ENCODE results near the gene WT1.
"Not testable (repeated sequence)": the region's sequence is repeated elsewhere in the genome, so short reads cannot be mapped to it uniquely, and the experiment has no call there.

WT1 gene

DNA sequence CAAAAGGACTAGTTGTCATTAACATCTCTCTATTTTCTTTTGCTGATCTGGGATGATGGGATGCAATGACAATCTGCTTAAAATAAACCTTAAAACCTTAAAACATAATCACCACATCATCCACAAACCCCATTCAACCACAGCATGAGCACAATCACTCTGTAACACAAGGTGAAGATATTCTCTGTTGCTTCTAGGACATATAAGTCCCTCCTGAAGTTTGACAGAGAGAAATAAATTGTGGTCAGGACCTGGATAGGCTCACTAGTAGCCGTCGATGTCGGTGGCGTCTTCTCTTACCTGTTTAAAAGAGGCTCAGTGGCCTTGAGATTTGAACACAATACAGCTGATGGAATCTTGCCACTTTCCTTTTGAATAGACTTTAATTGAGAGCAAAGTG is 47.9 kb downstream of the WT1 start:
- DNase-seq (ENCODE audit: low read depth in 3 of 3): no peak

DNA sequence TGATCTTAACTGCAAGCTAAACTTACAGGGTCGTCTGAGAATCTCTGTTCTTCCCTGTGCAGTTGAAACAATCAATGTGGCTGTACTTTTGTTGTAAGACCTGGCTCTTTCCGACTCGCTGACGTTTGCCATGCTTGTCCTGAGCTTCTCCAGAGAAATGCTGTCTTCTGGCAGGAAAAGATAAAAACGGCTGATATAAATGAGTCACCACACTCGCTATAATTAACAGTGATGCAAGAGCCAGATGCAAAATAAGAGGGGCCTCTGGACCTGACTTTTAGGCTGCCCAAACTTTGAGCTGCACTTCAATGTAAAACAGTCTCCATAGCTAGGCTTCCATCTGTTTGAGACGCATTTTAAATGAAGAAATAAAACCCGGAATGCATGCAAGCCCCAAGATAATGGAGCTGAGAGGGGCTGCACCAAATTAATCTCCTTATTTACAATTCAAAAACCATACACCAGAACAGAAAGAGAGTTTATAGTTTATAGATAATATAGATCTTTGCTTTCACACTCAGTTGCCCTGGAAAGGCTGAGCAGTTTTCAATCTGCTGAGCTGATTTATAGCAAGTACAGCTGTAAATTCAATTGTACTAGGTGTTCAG is 48.5 kb downstream of the WT1 start:
- no peak for DNase-seq (ENCODE audit: low read depth in 3 of 3)

- no peak for DNase-seq (ENCODE audit: low read depth in 3 of 3)
These were observed 49.3 kb downstream of the WT1 start for GRCh38 chr11:32385998-32386397.

DNA sequence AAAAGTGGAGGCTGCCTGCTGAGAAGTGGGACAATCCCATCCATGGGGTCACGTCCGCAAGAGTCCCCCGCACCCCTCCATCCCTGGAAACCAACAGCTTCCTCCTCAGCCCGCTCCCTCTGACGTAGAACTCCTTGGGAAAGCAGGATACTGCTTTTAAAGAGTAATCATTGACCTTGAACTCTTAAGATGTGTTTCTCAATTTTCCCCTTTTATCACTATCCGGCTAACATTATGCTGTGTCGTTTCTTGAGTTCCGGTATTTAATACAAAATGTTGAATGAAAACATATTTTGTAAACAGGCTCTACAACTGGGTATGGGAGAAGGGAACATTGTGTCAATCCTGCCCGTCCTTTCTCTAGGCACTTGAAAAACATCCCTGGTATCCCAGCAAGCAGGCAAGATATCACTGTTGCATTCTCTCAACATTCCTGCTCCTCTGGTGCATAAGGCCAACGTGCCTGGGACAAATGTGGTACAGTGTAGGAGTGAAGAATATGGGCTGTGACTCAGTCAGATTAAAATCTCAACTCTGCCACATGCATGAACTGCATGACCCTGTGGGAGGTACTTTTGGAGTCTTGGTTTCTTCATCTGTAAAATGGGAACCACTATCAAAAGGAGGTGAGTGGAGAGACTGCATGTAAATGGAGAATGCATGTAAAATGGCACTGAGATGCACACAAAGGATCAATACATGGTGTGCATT is 52.8 kb downstream of the WT1 start:
- DNase-seq (ENCODE audit: low read depth in 3 of 3): no peak

GRCh38 chr11:32381179-32381578 is 54.2 kb downstream of the WT1 start:
- no peak for DNase-seq (ENCODE audit: low read depth in 3 of 3)

DNA sequence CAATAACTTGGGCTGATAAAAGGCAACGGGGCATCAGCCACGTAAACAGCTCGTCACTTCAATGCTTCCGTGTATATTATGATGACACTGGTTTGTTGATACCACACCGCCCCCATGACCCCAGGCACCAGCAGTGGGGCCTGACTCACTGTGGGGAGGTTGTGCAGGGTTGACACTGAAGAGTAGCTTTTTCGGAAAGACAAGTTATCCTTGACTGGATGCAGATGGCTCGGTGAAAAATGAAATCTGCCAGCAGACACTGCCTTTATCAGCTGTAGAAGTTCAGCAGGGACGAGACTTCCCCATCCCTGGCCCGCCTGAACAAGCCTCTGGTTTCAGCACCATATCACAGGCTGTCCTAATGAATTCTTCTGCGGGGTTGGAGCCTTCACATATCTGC is 55.6 kb downstream of the WT1 start:
- no peak for DNase-seq (ENCODE audit: low read depth in 3 of 3)

GRCh38 chr11:32375826-32376225 is 59.5 kb downstream of the WT1 start:
- no peak for DNase-seq (ENCODE audit: low read depth in 3 of 3)

DNA sequence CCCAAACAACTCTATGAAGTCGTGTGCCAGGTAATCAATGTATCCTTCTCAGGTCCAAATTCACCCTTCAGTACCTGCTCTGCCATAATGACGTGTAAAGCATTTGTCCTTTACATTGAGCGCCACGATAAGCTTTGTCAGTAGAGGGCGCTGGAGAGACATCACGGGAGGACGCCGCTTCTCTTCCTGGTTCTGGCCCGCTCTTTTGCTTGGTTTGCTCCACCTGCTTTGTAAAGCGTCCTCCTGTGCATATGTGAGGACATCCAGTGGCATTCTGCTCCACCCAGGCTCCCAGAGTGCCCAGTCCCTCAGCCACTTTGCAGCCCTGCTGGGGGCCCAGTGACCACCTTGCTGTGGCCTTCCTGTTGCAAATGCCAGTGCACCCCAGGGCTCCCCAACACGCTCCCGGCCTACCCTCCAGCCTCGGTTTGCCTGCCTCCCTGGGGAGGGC is 61.1 kb downstream of the WT1 start:
- DNase-seq (ENCODE audit: low read depth in 3 of 3): no peak

DNA sequence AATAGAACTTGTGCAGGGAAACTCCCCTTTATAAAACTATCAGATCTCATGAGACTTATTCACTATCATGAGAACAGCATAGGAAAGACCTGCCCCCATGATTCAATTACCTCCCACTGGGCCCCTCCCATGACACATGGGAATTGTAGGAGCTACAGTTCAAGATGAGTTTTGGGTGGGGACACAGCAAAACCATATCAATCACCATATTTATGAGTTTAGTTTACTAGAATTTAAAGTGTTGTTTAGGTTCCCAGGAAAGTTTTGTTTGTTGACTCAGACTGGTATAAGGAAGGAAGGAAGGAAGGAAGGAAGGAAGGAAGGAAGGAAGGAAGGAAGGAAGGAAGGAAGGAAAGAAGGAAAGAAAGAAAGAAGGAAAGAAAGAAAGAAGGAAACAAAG is 65.4 kb downstream of the WT1 start:
- DNase-seq (ENCODE audit: low read depth in 3 of 3): not testable (repeated sequence)

- DNase-seq (ENCODE audit: low read depth in 3 of 3): no peak
These were observed 68.7 kb downstream of the WT1 start for GRCh38 chr11:32366666-32367065.

DNA sequence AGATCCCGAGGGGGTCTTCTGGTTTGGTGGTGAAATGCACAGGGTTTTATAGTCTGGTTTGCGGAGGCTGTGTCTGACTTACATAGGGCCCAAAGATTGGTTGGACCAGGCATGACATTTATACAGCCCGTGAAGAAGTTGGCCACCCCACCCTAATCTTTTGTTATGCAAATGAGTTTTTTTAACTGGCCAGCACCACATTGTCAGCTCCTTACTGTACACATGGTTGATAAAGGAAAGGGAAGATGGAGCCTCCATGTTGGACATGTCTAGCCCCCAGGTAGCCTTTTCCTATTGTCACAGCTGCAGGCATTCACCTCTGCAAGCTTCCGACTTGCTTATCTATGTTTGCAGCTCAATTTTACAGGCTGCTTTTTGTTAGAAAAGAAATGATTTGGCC is 70.1 kb downstream of the WT1 start:
- DNase-seq (ENCODE audit: low read depth in 3 of 3): no peak

- no peak for DNase-seq (ENCODE audit: low read depth in 3 of 3)
These were observed 76.6 kb downstream of the WT1 start for GRCh38 chr11:32358729-32359128.

- no peak for DNase-seq (ENCODE audit: low read depth in 3 of 3)
These were observed 81.5 kb downstream of the WT1 start for GRCh38 chr11:32353884-32354283.

DNA sequence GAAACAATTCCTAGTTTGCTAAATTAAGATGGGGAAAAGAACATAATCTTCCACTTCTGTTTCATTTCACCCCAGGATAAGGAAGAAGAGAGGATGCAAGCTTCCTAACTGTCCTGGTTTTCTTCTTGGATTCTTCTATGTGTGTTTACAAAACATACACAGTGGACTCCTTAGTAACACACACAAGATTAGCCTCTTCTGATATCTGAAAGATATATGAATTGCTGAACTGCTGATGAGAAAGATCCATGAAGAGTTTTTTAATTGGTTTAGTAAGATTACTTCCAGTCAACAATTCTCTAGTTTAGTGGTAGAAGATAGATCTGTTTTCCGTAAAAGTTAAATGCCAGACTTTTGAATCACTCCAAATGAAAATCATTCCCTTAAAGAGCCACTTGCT is 86.8 kb downstream of the WT1 start:
- no peak for DNase-seq (ENCODE audit: low read depth in 3 of 3)

DNA sequence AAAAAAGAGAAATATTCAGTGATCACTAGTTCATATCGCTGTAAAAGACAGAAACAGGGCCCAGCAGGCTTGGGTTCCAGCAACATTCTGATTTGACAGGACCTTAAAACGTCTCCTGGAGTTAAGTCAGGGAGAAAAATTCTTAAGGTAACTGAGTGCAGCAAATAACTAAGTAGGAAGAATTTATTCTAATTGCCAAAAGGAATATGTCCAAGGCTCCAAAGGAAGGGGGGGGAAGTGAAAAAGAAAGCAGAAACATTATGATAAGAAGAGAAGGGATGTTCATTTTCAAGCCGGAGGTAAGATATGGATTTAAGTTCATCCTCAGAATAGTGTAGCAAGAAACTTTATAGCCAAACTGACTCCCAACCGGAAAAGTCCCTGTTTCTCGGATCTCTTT is 90.4 kb downstream of the WT1 start:
- no peak for DNase-seq (ENCODE audit: low read depth in 3 of 3)

GRCh38 chr11:32343325-32344008 is 91.9 kb downstream of the WT1 start:
- no peak for DNase-seq (ENCODE audit: low read depth in 3 of 3)

- no peak for DNase-seq (ENCODE audit: low read depth in 3 of 3)
These were observed 93.4 kb downstream of the WT1 start for GRCh38 chr11:32341620-32342613.

DNA sequence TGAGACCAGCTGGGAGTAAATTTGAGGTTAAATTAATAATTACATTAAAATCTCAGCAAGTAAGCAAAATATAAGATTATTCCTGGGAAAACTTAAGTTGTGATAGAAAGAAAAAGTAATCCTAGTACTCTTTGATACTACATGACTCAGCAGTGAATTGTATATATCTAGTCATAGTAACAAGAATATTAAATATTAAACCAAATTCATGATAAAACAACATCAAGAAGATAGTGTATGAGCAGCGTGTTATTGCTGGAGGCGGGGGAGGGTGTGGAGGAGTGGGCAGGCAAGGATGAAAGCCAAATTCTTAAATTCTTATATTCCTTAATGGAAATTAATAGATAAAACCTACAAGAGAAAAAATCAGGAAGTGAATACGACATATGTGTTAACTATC is 95.2 kb downstream of the WT1 start:
- no peak for DNase-seq (ENCODE audit: low read depth in 3 of 3)
